Mucosa of descending colon (tissue), 3 donors: ENCODE results near the gene SLCO1C1. TPM values are rescaled to one million over a fixed set of nuclear protein-coding genes. Genes with fewer than 3 reads are reported as not detected.

Experiments used
- ATAC-seq: fragments of 200-7000 bp; cut with Tn5 transposase; one replicate; pipeline ENCODE4 v1.9.1; 2020; ENCODE audit warnings: mild to moderate bottlenecking, moderate library complexity
- DNase-seq, 3 donors: peaks; one replicate each; pipeline ENCODE4 v3.0.0-alpha.2; 2020
- H3K36me3 ChIP-seq: fragments of 200-600 bp; one replicate; pipeline ENCODE4 v1.8.0; 2021; ENCODE audit warnings: low read depth, mild to moderate bottlenecking
- H3K4me1 ChIP-seq: fragments of 200-600 bp; one replicate; pipeline ENCODE4 v1.8.0; 2021; ENCODE audit warnings: low read depth, mild to moderate bottlenecking
- H3K4me3 ChIP-seq: fragments of 200-600 bp; one replicate; pipeline ENCODE4 v1.8.0; 2021; ENCODE audit warnings: mild to moderate bottlenecking
- H3K9me3 ChIP-seq: fragments of 200-600 bp; one replicate; pipeline ENCODE4 v1.8.0; 2021; ENCODE audit warnings: mild to moderate bottlenecking
- CTCF ChIP-seq: fragments of 200-600 bp; IDR thresholded peaks from one replicate; pipeline ENCODE4 v1.8.0; 2022; ENCODE audit warnings: antibody characterized with exemption, mild to moderate bottlenecking
- intact Hi-C, 2 donors: fragments of 100-400 bp; cut with DNase I in 1 of 2; cut with micrococcal nuclease in 1 of 2; formaldehyde crosslinking; loops; one replicate each; pipeline versions ENCODE4 v1.11.0 to v1.11.1; 2022; cut with DNase I, micrococcal nuclease
- total RNA-seq, 3 donors: library from RNA; stranded (reverse); fragmentation: NEBNext Ultra II Directional in 2 of 3; extraction: Animal tissue kit (Norgen Biotek cat#: 25700) in 2 of 3; gene quantifications; one replicate each; pipeline versions ENCODE4 v1.2.1 to v1.2.4, GENCODE V29; 2021 to 2023
- donor health status: DM: no; HTN: no; CAD: no; lungs with moderate emphysema.
- donor health status: DM: no; HTN: no; CAD: no.
- donor health status: DM: no; HTN: yes; CAD: no.

The SLCO1C1 gene
- total RNA-seq, 3 donors from 2014 or later: 1.6 to 2.4 (median 2.1) TPM

GRCh38 chr12:20681334-20681733 is 13.8 kb upstream of the SLCO1C1 start:
- intact Hi-C loops: no loop called here
- ATAC-seq: no peak
- no peaks in the 10 kb centered on the region for H3K36me3 ChIP-seq
- TF ChIP-seq CTCF: no peak
- H3K4me3 ChIP-seq: no peak overlapping the region
- H3K9me3 ChIP-seq: no peaks in the 10 kb centered on the region
- H3K4me1 ChIP-seq: no peaks in the 10 kb centered on the region
- DNase-seq: no peak

GRCh38 chr12:20696181-20696905 is 1.2 kb downstream of the SLCO1C1 start:
- TF ChIP-seq CTCF: no peak
- ATAC-seq: no peak
- H3K36me3 ChIP-seq: no peaks in the 10 kb centered on the region
- no peak overlapping the region for H3K4me3 ChIP-seq
- intact Hi-C loops: no loop called here
- no peaks in the 10 kb centered on the region for H3K9me3 ChIP-seq
- DNase-seq: no peak
- no peaks in the 10 kb centered on the region for H3K4me1 ChIP-seq

GRCh38 chr12:20701106-20701505 is 6.0 kb downstream of the SLCO1C1 start:
- no peak for ATAC-seq
- intact Hi-C loops: no loop called here

GRCh38 chr12:20704860-20705259 is 9.7 kb downstream of the SLCO1C1 start:
- DNase-seq (no peak), ATAC-seq (no peak)
- H3K4me3 ChIP-seq: no peak overlapping the region
- H3K9me3 ChIP-seq: no peaks in the 10 kb centered on the region
- H3K4me1 ChIP-seq: no peaks in the 10 kb centered on the region
- TF ChIP-seq CTCF: no peak
- no peaks in the 10 kb centered on the region for H3K36me3 ChIP-seq
- intact Hi-C loops: no loop called here

More at GRCh38 chr12:20701106-20701505, 6.0 kb downstream of the SLCO1C1 start:
- no peak overlapping the region for H3K4me3 ChIP-seq
- no peak for TF ChIP-seq CTCF
- no peaks in the 10 kb centered on the region for H3K4me1 ChIP-seq
- DNase-seq: no peak
- no peaks in the 10 kb centered on the region for H3K36me3 ChIP-seq
- H3K9me3 ChIP-seq: no peaks in the 10 kb centered on the region

- Histone ChIP-seq H3K36me3 (no peaks in the 10 kb centered on the region), H3K4me3 (no peak overlapping the region), H3K4me1 (no peaks in the 10 kb centered on the region), H3K9me3 (no peaks in the 10 kb centered on the region)
- no peak for TF ChIP-seq CTCF
- intact Hi-C loops: no loop called here
- no peak for DNase-seq
- ATAC-seq: no peak
These were observed 16.7 kb downstream of the SLCO1C1 start for GRCh38 chr12:20711846-20712245.

- ATAC-seq (peak; percentile 98), DNase-seq (peak in 2 of 3 donors; percentile 28 to 67)
- Histone ChIP-seq H3K36me3 (no peaks in the 10 kb centered on the region), H3K4me1 (no peaks in the 10 kb centered on the region), H3K9me3 (no peaks in the 10 kb centered on the region), H3K4me3 (no peak overlapping the region)
- TF ChIP-seq CTCF: no peak
- intact Hi-C loops: no loop called here
These were observed 20.9 kb downstream of the SLCO1C1 start for GRCh38 chr12:20716037-20716436.
